ENCODE measurements around the gene GSTA3.
"Not testable (repeated sequence)": the region's sequence is repeated elsewhere in the genome, so short reads cannot be mapped to it uniquely, and the experiment has no call there.

The GSTA3 gene

GRCh38 chr6:52909531-52909930 is at the start of gene GSTA3:
Gene GSTA3, minus strand, starts transcription at chr6:52909698. Its CDS starts 3,864 bp downstream, at chr6:52905834.
- no peak for DNase-seq

GRCh38 chr6:52958546-52959255 is 49.2 kb upstream of the GSTA3 start:
- no peak for DNase-seq

GRCh38 chr6:52955871-52956270 is 46.4 kb upstream of the GSTA3 start:
- DNase-seq, result no peak

- no peak for DNase-seq
Observed at GRCh38 chr6:52953911-52954839, 44.7 kb upstream of the GSTA3 start.

GRCh38 chr6:52946306-52946705 is 36.8 kb upstream of the GSTA3 start:
- no peak for DNase-seq

- not testable (repeated sequence) for DNase-seq
Observed at GRCh38 chr6:52942821-52943220, 33.3 kb upstream of the GSTA3 start.

- no peak for DNase-seq
Observed at GRCh38 chr6:52942221-52942620, 32.7 kb upstream of the GSTA3 start.

- no peak for DNase-seq
Observed at GRCh38 chr6:52937908-52938307, 28.4 kb upstream of the GSTA3 start.

GRCh38 chr6:52933778-52934177 is 24.3 kb upstream of the GSTA3 start:
- DNase-seq, result no peak

- no peak for DNase-seq
Observed at GRCh38 chr6:52931351-52931750, 21.9 kb upstream of the GSTA3 start.

- DNase-seq, result no peak
Observed at GRCh38 chr6:52929321-52930164, 20.0 kb upstream of the GSTA3 start.

GRCh38 chr6:52927451-52927850 is 18.0 kb upstream of the GSTA3 start:
- no peak for DNase-seq

GRCh38 chr6:52925919-52926792 is 16.7 kb upstream of the GSTA3 start:
- DNase-seq, result no peak

GRCh38 chr6:52925042-52925441 is 15.5 kb upstream of the GSTA3 start:
- no peak for DNase-seq

- DNase-seq, result not testable (repeated sequence)
Observed at GRCh38 chr6:52923689-52924088, 14.2 kb upstream of the GSTA3 start.

- no peak for DNase-seq
Observed at GRCh38 chr6:52922161-52922560, 12.7 kb upstream of the GSTA3 start.

- no peak for DNase-seq
Observed at GRCh38 chr6:52921743-52922142, 12.2 kb upstream of the GSTA3 start.

GRCh38 chr6:52919511-52919910 is 10.0 kb upstream of the GSTA3 start:
- DNase-seq, result not testable (repeated sequence)

- not testable (repeated sequence) for DNase-seq
Observed at GRCh38 chr6:52918771-52919170, 9.3 kb upstream of the GSTA3 start.

- not testable (repeated sequence) for DNase-seq
Observed at GRCh38 chr6:52918027-52918686, 8.7 kb upstream of the GSTA3 start.

- no peak for DNase-seq
Observed at GRCh38 chr6:52914516-52914915, 5.0 kb upstream of the GSTA3 start.
